HG03095 (cell line): ENCODE measurements around the gene DEFB124.
"Not testable (repeated sequence)": the region's sequence is repeated elsewhere in the genome, so short reads cannot be mapped to it uniquely, and the experiment has no call there.

ENCODE experiments used
- ATAC-seq: cut with Tn5 transposase; IDR thresholded peaks from one replicate; pipeline ENCODE4 v1.9.1; 2021; ENCODE audit warnings: moderate library complexity; ENCODE audit not compliant: unreplicated experiment

DEFB124 gene

DNA sequence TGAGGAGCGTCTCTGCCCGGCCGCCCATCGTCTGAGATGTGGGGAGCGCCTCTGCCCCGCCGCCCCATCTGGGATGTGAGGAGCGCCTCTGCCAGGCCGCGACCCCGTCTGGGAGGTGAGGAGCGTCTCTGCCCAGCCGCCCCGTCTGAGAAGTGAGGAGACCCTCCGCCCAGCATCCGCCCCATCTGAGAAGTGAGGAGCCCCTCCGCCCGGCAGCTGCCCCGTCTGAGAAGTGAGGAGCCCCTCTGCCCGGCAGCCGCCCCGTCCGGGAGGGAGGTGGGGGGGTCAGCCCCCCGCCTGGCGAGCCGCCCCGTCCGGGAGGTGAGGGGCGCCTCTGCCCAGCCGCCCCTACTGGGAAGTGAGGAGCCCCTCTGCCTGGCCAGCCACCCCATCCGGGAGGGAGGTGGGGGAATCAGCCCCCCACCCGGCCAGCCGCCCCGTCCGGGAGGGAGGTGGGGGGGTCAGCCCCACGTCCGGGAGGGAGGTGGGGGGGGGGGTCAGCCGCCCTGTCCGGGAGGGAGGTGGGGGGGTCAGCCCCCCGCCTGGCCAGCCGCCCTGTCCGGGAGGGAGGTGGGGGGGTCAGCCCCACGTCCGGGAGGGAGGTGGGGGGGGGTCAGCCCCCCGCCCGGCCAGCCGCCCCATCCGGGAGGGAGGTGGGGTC lies 47.9 kb downstream of the DEFB124 start:
- not testable (repeated sequence) for ATAC-seq

DNA sequence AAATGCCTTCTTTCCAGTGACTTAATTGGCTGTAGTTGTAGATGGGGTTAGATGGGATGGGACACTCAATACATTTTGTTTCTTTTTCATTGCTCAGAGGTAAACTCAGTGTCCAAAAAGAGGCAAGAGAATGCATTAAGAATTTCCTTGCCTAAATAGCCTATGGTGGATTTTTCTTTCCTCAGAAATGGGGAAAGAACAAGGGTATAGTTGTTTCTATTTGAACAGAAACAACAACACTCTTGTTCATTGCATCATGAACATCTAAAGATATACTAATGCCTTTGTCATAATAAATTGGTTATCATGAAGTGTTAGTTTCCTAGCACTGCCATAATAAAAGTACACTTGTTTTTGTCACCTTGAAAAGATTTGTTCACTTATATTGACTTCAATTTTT lies 49.1 kb downstream of the DEFB124 start:
- no peak for ATAC-seq

DNA sequence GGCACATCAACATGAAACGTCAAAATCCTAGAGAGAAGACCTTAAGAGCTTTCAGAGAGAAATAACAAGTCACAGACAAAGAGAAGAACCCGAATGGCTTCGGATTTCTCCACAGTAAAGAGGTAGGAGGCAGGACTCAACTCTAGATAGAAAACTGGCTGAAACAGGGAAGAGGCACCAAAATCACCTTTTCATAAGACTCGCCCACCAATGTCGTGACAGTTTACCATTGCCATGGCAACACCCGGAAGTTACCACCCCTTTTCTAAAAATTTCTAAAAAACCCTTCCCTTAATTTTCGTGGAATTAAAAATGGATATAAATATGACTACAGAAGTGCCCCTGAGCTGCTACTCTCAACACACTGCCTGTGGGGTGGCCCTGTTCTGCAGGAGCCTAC lies 56.6 kb downstream of the DEFB124 start:
- ATAC-seq = no peak

DNA sequence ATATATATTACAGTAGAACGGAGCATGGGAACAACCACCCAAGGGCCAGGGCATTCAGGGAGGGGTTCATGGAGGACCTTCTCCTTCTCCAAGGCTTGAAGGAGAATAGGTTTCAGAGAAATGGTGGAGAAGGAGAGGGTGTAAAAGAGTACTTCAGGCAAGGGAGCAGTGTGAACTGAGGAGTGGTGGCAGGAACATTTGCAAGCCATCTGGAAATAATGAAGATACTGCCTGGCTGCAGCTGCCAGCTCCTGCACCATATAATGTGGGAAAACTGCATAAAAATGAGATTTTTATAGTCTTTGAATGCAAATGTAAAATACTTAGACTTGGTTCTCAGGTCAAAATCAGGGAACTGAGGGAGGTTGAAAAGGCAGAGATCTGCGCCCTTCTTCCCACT lies 59.3 kb downstream of the DEFB124 start:
- no peak for ATAC-seq
